Astrocyte (in vitro differentiated cells and primary cell): ENCODE results near the gene COL5A2. TPM values are rescaled to one million over a fixed set of nuclear protein-coding genes. Genes with fewer than 3 reads are reported as not detected.

Experiments used
- DNase-seq: peaks from one replicate; pipeline ENCODE4 v3.0.0-alpha.2; 2010; ENCODE audit warnings: low read depth
- FAIRE-seq: peaks from 2 replicates; lab custom pipeline; 2011; peaks lifted over from hg19 to GRCh38; lab: Jason Lieb, UNC
- H2AFZ ChIP-seq: 2 replicates; pipeline ENCODE4 v1.6.0; 2012; ENCODE audit warnings: low read depth, low read length, inconsistent platforms
- H3K27ac ChIP-seq: 2 replicates; pipeline ENCODE4 v1.5.1; 2011; ENCODE audit warnings: low read depth, low read length, inconsistent platforms
- H3K27me3 ChIP-seq: 2 replicates; pipeline ENCODE4 v1.6.0; 2011; ENCODE audit warnings: low read length, inconsistent platforms; ENCODE audit not compliant: insufficient read depth
- H3K36me3 ChIP-seq: 2 replicates; pipeline ENCODE4 v1.5.1; 2011; ENCODE audit warnings: low read length, inconsistent platforms; ENCODE audit not compliant: insufficient read depth
- H3K4me1 ChIP-seq: 2 replicates; pipeline ENCODE4 v1.5.1; 2011; ENCODE audit warnings: low read length, inconsistent platforms; ENCODE audit not compliant: insufficient read depth
- H3K4me2 ChIP-seq: 2 replicates; pipeline ENCODE4 v1.6.0; 2012; ENCODE audit warnings: low read length, inconsistent platforms
- H3K4me3 ChIP-seq: 2 replicates; pipeline ENCODE4 v1.5.1; 2011; ENCODE audit warnings: low read depth, mild to moderate bottlenecking, low read length, inconsistent platforms; ENCODE audit not compliant: insufficient read depth
- H3K79me2 ChIP-seq: 2 replicates; pipeline ENCODE4 v1.6.0; 2012; ENCODE audit warnings: mild to moderate bottlenecking, low read length, inconsistent platforms; ENCODE audit not compliant: insufficient read depth
- H3K9ac ChIP-seq: 2 replicates; pipeline ENCODE4 v1.6.0; 2012; ENCODE audit warnings: mild to moderate bottlenecking, low read length, inconsistent platforms
- H3K9me3 ChIP-seq: 2 replicates; pipeline ENCODE4 v1.5.1; 2012; ENCODE audit warnings: low read depth, mild to moderate bottlenecking, low read length, inconsistent platforms; ENCODE audit not compliant: insufficient read depth
- H4K20me1 ChIP-seq: 2 replicates; pipeline ENCODE4 v1.6.0; 2012; ENCODE audit warnings: low read length, inconsistent platforms; ENCODE audit not compliant: insufficient read depth
- H3K27ac Mint-ChIP-seq: one replicate; pipeline ENCODE4 v1.8.0; 2021; ENCODE audit warnings: mild to moderate bottlenecking, mixed read lengths; ENCODE audit not compliant: unreplicated experiment
- H3K27me3 Mint-ChIP-seq: one replicate; pipeline ENCODE4 v1.8.0; 2021; ENCODE audit warnings: low read depth, mixed read lengths; ENCODE audit not compliant: unreplicated experiment
- H3K36me3 Mint-ChIP-seq: one replicate; pipeline ENCODE4 v1.8.0; 2021; ENCODE audit warnings: low read depth, mixed read lengths; ENCODE audit not compliant: unreplicated experiment
- H3K4me1 Mint-ChIP-seq: one replicate; pipeline ENCODE4 v1.8.0; 2021; ENCODE audit warnings: low read depth, mixed read lengths; ENCODE audit not compliant: unreplicated experiment
- H3K4me3 Mint-ChIP-seq: one replicate; pipeline ENCODE4 v1.8.0; 2021; ENCODE audit warnings: mild to moderate bottlenecking, moderate library complexity, mixed read lengths; ENCODE audit not compliant: unreplicated experiment
- H3K9me3 Mint-ChIP-seq: one replicate; pipeline ENCODE4 v1.8.0; 2021; ENCODE audit warnings: mild to moderate bottlenecking, mixed read lengths; ENCODE audit not compliant: unreplicated experiment
- CTCF ChIP-seq: IDR thresholded peaks from 2 replicates; pipeline ENCODE4 v1.5.1; 2011; ENCODE audit warnings: low read depth, mild to moderate bottlenecking, inconsistent platforms, low read length, moderate library complexity; ENCODE audit not compliant: insufficient read depth
- EZH2 ChIP-seq: IDR thresholded peaks from 2 replicates; pipeline ENCODE4 v1.6.1; 2012; ENCODE audit warnings: mild to moderate bottlenecking, low read length, inconsistent platforms; ENCODE audit not compliant: insufficient read depth
- total RNA-seq: library from RNA; stranded (reverse); gene quantifications from 2 replicates; pipeline ENCODE4 v1.2.1, GENCODE V29; 2021

COL5A2 gene
- total RNA-seq, 1 donor from 2014 or later: 429 TPM

DNA sequence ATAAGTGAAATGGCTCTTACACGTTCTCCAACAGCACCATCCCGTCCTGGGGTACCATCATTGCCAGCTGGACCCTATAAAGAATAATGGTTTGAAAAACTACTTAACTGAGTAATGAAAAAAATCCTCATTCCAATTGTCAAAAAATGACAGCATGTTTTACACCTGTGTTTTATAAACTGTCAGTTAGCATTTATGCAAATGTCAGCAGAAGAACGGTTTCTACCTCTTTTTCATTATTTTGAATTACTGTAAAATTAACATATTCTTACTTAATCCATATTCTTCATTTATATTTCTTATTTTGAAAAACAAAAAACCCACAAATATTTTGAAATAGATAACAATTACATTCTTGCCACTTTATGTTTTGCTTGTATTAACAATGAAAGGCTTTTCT lies 131.4 kb downstream of the COL5A2 start:
- Histone ChIP-seq H3K9ac (no peak overlapping the region), H3K36me3 (peaks cover 67% of the 10 kb centered on the region), H3K4me3 (no peak overlapping the region), H4K20me1 (no peaks in the 10 kb centered on the region), H3K27ac (no peak overlapping the region), H2AFZ (no peak overlapping the region), H3K9me3 (no peaks in the 10 kb centered on the region), H3K79me2 (no peaks in the 10 kb centered on the region), H3K27me3 (no peaks in the 10 kb centered on the region), H3K4me1 (no peaks in the 10 kb centered on the region), H3K4me2 (no peak overlapping the region)
- Mint-ChIP-seq H3K27ac (no peak overlapping the region), H3K36me3 (peaks cover 8% of the 10 kb centered on the region), H3K4me3 (no peak overlapping the region), H3K9me3 (no peaks in the 10 kb centered on the region), H3K4me1 (peaks cover 9% of the 10 kb centered on the region), H3K27me3 (no peaks in the 10 kb centered on the region)
- no peak for TF ChIP-seq CTCF
- TF ChIP-seq EZH2: no peak
- no peak for FAIRE-seq
- no peak for DNase-seq

DNA sequence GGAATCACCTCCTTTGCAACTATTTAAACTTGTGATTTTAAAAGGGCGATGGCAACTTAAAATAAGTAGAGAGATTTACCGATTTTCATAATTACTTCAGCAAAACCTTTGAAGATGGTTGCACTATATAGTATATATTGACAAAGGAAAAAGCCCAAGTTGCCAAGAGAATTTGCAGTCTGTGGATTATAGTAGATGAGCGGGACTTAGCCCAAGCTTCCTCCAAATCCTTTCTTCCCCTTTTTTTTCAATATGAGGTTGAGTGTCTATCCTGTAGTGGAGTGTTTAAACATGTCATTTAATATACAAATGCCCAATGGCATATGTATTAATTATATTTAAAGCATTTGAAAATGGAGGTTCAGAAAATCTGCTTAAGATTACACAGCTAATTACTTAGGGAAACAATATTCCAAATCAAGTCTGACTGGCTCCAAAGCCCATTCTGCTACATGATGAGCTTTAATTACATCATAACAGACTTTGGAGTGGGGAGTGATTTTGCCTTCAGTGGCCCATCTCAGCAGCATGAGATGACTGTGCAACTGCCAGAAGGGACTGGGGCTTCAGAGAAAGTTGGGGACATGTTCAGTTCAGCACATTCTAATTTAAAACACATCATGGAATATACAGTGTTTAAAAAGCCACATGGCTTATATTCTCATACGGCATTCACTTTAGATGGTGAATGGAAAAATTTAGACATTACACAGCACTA lies 132.2 kb downstream of the COL5A2 start:
- no peaks in the 10 kb centered on the region for H3K4me1 ChIP-seq
- no peak overlapping the region for H3K9ac ChIP-seq
- H3K36me3 ChIP-seq: peaks cover 67% of the 10 kb centered on the region
- no peaks in the 10 kb centered on the region for H3K9me3 ChIP-seq
- Mint-ChIP-seq H3K9me3 (no peaks in the 10 kb centered on the region), H3K4me1 (peaks cover 9% of the 10 kb centered on the region), H3K27ac (no peak overlapping the region), H3K36me3 (peaks cover 8% of the 10 kb centered on the region), H3K27me3 (no peaks in the 10 kb centered on the region), H3K4me3 (no peak overlapping the region)
- H4K20me1 ChIP-seq: no peaks in the 10 kb centered on the region
- FAIRE-seq: no peak
- no peak overlapping the region for H2AFZ ChIP-seq
- H3K27me3 ChIP-seq: no peaks in the 10 kb centered on the region
- no peaks in the 10 kb centered on the region for H3K79me2 ChIP-seq
- no peak for DNase-seq
- TF ChIP-seq EZH2 (no peak), CTCF (no peak)
- H3K4me3 ChIP-seq: no peak overlapping the region
- no peak overlapping the region for H3K27ac ChIP-seq
- no peak overlapping the region for H3K4me2 ChIP-seq

GRCh38 chr2:189046320-189046719 lies 133.2 kb downstream of the COL5A2 start:
- H2AFZ ChIP-seq: no peak overlapping the region
- Mint-ChIP-seq H3K9me3 (no peaks in the 10 kb centered on the region), H3K36me3 (peaks cover 10% of the 10 kb centered on the region), H3K27ac (no peak overlapping the region), H3K4me3 (no peak overlapping the region), H3K27me3 (no peaks in the 10 kb centered on the region), H3K4me1 (peaks cover 9% of the 10 kb centered on the region)
- FAIRE-seq (no peak), DNase-seq (no peak)
- no peaks in the 10 kb centered on the region for H3K27me3 ChIP-seq
- H3K36me3 ChIP-seq: peaks cover 59% of the 10 kb centered on the region
- TF ChIP-seq EZH2 (no peak), CTCF (no peak)
- no peaks in the 10 kb centered on the region for H3K79me2 ChIP-seq
- H3K27ac ChIP-seq: no peak overlapping the region
- no peaks in the 10 kb centered on the region for H3K4me1 ChIP-seq
- H3K4me2 ChIP-seq: no peak overlapping the region
- no peaks in the 10 kb centered on the region for H3K9me3 ChIP-seq
- H3K4me3 ChIP-seq: no peak overlapping the region
- H3K9ac ChIP-seq: no peak overlapping the region
- no peaks in the 10 kb centered on the region for H4K20me1 ChIP-seq
